Pancreas (tissue), 10 donors: Measurements from ENCODE around the gene CKAP4. TPM values are rescaled to one million over a fixed set of nuclear protein-coding genes. Genes with fewer than 3 reads are reported as not detected.

Experiments used
- ATAC-seq, 4 donors: fragments of 200-7000 bp; cut with Tn5 transposase; one replicate each; pipeline versions ENCODE4 v1.8.0 to v1.9.1; 2020; ENCODE audit warnings: mild to moderate bottlenecking in 4 of 4, moderate library complexity in 4 of 4
- DNase-seq, 6 donors: peaks; one replicate each; pipeline ENCODE4 v3.0.0-alpha.2; 2020
- FAIRE-seq: peaks from 2 replicates; lab custom pipeline; 2012; peaks lifted over from hg19 to GRCh38; lab: Jason Lieb, UNC
- H3K27ac ChIP-seq, 4 donors: fragments of 200-600 bp; sonication (generic); 1 replicate in 3 of 4; 2 replicates in 1 of 4; pipeline versions ENCODE4 v1.5.0 to v1.8.0; 2020
- H3K27me3 ChIP-seq, 4 donors: fragments of 200-600 bp; one replicate each; pipeline ENCODE4 v1.8.0; 2021
- H3K36me3 ChIP-seq, 3 donors: fragments of 200-600 bp; sonication (generic) in 1 of 3; one replicate each; pipeline versions ENCODE4 v1.5.0 to v1.8.0; 2020 to 2021
- H3K4me1 ChIP-seq, 3 donors: fragments of 200-600 bp; one replicate each; pipeline ENCODE4 v1.8.0; 2021
- H3K4me3 ChIP-seq, 4 donors: fragments of 200-600 bp; sonication (generic) in 2 of 4; one replicate each; pipeline versions ENCODE4 v1.5.0 to v1.8.0; 2020 to 2021
- H3K9me3 ChIP-seq, 4 donors: fragments of 200-600 bp; one replicate each; pipeline ENCODE4 v1.8.0; 2021
- WGBS, 2 donors: extraction: QIAGEN DNeasy Blood & Tissue Kit; methylation state at CpG; one replicate each; pipeline ENCODE4 v1.1.7; 2013; 5-methylcytosine and 5-hydroxymethylcytosine counted together
- intact Hi-C, 3 donors: fragments of 100-400 bp; cut with DNase I; formaldehyde crosslinking; loops; one replicate each; pipeline versions ENCODE4 v1.11.1 to v1.14.2; 2022
- polyA plus RNA-seq, 2 donors: library from polyadenylated mRNA; stranded (reverse); fragments of 200-250 nt; gene quantifications; one replicate each; pipeline ENCODE4 v1.2.3, GENCODE V29; 2013
- total RNA-seq, 6 donors: library from RNA; stranded (reverse); fragmentation: NEBNext Ultra II Directional in 4 of 6; extraction: Animal tissue kit (Norgen Biotek cat#: 25700) in 4 of 6; gene quantifications; one replicate each; pipeline versions ENCODE4 v1.2.1 to v1.2.4, GENCODE V29; 2021 to 2023
- TF ChIP-seq, protein P1 (sequence below), 4 donors: fragments of 200-600 bp; sonication (generic) in 3 of 4; IDR thresholded peaks; one replicate each; pipeline versions ENCODE4 v1.5.0 to v1.8.0; 2021; ENCODE audit warnings: antibody characterized with exemption in 4 of 4
- donor health status: healthy with polysubstance abuse.
- donor health status: DM: no; HTN: no; CAD: no; lungs with moderate emphysema.
- donor health status: DM: no; HTN: no; CAD: no.
- donor health status: control.
- donor health status: control.
- donor health status: Bipolar disorder and iron deficiency.
- donor health status: DM: yes; HTN: yes; CAD: no.
- donor health status: DM: no; HTN: no; CAD: no.
- donor health status: DM: no; HTN: no; CAD: no.
- donor health status: DM: yes; HTN: yes; CAD: no.

The CKAP4 gene
- total and polyA plus RNA-seq, 8 donors: 5.6 to 45.3 (median 24.6) TPM

DNA sequence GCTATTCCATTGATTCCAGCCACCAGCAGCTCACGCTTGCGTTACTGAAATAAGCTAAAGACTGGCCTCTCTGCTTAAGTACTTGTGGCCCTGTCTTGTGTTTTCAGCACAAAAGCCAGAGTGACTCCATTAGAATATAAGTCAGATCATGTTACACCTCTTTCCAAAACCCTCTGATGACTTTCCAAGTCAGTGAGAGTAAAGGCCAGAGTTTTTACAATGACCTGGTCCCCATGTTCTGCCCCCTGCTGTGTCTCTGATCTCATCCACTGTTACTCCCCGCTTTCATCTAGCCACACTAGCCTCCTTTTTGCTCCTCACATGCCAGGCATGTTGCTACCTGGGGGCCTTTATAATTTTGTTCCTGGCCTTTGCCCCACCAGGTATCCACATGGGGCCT is 6.9 kb upstream of the CKAP4 start:
- H3K4me3 ChIP-seq: no peak overlapping the region
- 96 to 97% methylated on average over 3 of the region's 3 CpGs for WGBS, 2 donors
- TF ChIP-seq, protein P1, sequence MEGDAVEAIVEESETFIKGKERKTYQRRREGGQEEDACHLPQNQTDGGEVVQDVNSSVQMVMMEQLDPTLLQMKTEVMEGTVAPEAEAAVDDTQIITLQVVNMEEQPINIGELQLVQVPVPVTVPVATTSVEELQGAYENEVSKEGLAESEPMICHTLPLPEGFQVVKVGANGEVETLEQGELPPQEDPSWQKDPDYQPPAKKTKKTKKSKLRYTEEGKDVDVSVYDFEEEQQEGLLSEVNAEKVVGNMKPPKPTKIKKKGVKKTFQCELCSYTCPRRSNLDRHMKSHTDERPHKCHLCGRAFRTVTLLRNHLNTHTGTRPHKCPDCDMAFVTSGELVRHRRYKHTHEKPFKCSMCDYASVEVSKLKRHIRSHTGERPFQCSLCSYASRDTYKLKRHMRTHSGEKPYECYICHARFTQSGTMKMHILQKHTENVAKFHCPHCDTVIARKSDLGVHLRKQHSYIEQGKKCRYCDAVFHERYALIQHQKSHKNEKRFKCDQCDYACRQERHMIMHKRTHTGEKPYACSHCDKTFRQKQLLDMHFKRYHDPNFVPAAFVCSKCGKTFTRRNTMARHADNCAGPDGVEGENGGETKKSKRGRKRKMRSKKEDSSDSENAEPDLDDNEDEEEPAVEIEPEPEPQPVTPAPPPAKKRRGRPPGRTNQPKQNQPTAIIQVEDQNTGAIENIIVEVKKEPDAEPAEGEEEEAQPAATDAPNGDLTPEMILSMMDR (IDR thresholded peaks at IDR 0.05): no peak
- intact Hi-C loops: no loop called here
- no peak for ATAC-seq
- FAIRE-seq: no peak
- no peaks in the 10 kb centered on the region for H3K36me3 ChIP-seq
- no peaks in the 10 kb centered on the region for H3K9me3 ChIP-seq
- no peak for DNase-seq
- no peaks in the 10 kb centered on the region for H3K27me3 ChIP-seq
- H3K27ac ChIP-seq: no peak overlapping the region
- no peaks in the 10 kb centered on the region for H3K4me1 ChIP-seq

DNA sequence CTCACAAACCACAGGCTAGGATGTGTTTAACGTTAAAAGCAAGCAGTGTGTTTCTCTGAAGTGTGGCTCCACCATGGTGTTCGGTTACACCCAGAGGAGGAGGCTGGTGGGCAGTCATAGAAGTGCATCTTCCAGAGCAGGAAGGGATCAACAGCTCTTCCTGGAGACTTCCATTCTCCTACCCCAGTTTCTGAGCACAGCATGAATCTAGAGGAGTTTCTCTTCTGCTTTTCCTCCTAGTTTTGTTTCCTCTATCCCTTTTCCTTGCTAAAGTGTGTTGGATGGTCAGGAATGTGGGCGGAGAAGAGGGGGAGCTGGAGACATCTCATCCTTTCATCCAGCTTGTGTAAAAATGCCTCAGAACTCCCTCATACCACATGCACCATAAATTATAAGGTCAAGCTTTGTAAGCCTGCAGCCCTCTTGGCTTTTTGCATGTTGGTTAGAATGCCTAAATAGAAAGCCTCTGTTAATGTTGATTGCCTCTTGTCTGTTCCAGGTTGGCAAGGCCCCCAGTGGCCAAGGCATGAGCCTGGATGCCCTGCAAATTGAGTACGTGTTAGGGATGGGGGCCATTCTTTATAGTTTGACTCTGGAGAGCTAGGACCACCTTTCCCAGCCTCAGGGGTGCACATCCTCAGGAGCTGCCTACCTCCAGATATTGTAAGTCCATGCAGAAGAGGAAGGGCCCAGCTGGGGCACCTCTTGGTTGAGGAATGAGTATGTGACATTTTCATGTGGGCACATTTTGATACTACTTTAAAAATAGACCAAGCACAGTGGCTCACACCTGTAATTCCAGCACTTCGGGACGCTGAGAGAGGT is 4.0 kb upstream of the CKAP4 start:
- Histone ChIP-seq H3K27ac (no peak overlapping the region), H3K4me3 (no peak overlapping the region), H3K27me3 (no peaks in the 10 kb centered on the region), H3K4me1 (no peaks in the 10 kb centered on the region), H3K36me3 (no peaks in the 10 kb centered on the region), H3K9me3 (no peaks in the 10 kb centered on the region)
- ATAC-seq (no peak), FAIRE-seq (no peak), DNase-seq (no peak)
- intact Hi-C loops: no loop called here
- WGBS, 2 donors: 84 to 85% methylated on average over 6 of the region's 6 CpGs
- TF ChIP-seq, protein P1 (IDR thresholded peaks at IDR 0.05): no peak

DNA sequence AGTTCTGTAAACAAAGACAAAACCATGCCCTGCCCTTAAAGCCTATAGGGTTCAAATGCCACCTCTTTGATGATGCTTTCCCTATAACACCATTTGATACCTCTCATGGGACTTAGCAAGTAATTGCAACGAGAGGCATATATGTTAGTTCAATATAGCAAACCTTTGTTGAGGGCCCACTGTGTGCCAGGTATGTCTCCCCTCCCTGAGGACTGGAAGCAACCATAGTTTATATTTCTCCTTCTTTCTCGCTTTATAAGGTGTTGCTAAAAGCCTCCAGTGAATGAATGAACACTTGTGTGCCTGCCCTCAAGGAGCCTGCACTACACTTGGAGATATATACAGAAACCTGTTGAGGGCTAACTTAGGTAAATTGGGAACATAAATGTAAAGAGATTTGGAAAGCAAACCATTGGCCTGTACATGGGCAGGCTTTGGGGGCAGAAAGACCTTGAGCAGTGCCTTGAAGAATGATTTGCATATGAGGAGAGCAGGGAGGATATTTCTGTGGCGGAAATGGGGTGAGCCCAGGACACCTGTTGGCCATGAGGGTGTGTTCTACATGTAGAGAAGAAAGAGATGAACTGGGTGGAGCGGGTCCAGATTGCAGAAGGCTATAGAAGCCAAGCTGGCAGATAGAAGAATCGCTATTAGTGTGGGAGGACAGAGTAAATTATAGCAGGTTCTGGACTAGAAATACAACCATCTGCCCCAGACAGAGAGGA is 1.8 kb upstream of the CKAP4 start:
- Histone ChIP-seq H3K36me3 (no peaks in the 10 kb centered on the region), H3K27ac (peak overlapping the region in 2 of 4 donors; percentile 90 to 99), H3K4me1 (peaks cover 0 to 18% (median 7%) of the 10 kb centered on the region in 3 donors), H3K9me3 (no peaks in the 10 kb centered on the region), H3K4me3 (no peak overlapping the region), H3K27me3 (no peaks in the 10 kb centered on the region)
- FAIRE-seq (no peak), ATAC-seq (no peak), DNase-seq (no peak)
- TF ChIP-seq, protein P1 (IDR thresholded peaks at IDR 0.05): no peak
- 68 to 74% methylated on average over 5 of the region's 5 CpGs for WGBS, 2 donors
- intact Hi-C loops: no loop called here

DNA sequence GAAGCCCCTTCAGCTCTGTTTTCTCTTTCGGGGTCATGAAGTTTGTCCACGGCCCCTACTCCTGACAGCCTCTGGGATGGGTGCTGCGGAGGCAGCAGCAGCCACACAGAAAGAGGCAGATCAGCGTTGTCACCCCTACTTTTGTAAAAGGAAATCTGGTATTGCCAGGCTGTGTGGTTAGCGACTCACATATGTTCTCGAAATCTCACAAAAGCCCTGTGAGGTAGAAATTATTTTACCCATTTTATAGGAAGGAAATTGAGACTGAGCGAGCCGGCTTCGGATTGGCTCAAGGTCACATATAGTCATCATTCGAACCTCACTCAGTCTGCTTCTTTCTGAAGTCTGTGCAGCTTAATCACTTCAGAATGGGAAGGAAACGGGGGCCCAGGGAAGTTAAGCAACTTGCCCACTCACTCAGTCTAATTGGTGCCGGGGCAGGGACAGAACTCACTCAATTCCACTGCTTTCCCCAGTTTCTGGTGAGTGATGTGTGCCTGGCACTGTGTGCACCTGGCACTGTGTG is 1.1 kb upstream of the CKAP4 start:
- DNase-seq (no peak), ATAC-seq (peak in 2 of 4 donors; percentile 2 to 5), FAIRE-seq (no peak)
- peak overlapping the region; percentile 90 to 99 (median 98) for H3K27ac ChIP-seq
- 18 to 20% methylated on average over 12 of the region's 12 CpGs for WGBS, 2 donors
- H3K4me1 ChIP-seq: peaks cover 0 to 24% (median 12%) of the 10 kb centered on the region in 3 donors
- H3K9me3 ChIP-seq: no peaks in the 10 kb centered on the region
- H3K4me3 ChIP-seq: peak overlapping the region in 3 of 4 donors; percentile 87 to 94 (median 87)
- intact Hi-C loops: no loop called here
- TF ChIP-seq, protein P1 (IDR thresholded peaks at IDR 0.05): no peak
- H3K36me3 ChIP-seq: no peaks in the 10 kb centered on the region
- H3K27me3 ChIP-seq: no peaks in the 10 kb centered on the region
